Stimulated activated CD8-positive, alpha-beta memory T cell treated with anti-CD3 and anti-CD28 coated beads, Interleukin-4, amount 100 ng/mL, for 48 hours (primary cell): ENCODE results near the gene POLR2I.
"Not testable (repeated sequence)": the region's sequence is repeated elsewhere in the genome, so short reads cannot be mapped to it uniquely, and the experiment has no call there.

ENCODE experiments used
- DNase-seq: peaks from one replicate; pipeline ENCODE4 v3.0.0-alpha.2; 2020

Gene POLR2I

DNA sequence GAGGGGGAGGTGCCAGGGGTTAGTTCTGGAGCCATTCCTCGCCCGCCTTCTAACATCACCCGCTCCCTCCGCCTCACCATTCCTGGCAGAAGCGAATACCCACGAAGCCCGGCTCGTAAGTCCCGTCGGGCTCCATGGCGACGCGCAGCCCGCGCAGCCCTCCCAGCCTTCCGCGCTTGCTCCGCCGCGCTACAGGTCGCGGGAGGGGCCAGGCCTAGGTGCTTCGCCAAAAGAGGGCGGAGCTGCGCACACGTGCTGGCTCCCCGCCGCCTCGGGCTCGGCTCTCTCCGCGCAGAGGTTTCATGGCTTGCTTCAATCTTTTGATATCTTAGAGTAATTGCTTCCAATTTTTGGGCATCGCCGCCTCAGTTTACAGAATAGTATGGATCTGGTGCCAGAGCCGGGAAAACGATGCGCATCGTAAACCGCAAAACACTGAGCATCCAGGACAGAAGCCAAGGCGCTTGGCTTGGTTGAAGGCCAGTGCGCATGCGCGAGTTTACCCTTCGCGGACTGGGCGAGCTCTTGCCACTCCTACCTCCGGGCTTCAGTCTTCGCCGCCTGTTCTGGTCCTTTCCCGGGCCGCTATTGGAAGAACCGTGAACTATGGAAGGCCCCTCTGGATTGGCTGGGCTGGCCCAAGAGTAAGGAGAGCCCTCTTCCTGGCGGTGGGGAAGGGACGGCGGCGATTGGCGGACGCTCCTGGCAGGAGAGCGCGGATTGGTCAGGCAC lies at the start of gene POLR2I:
Gene POLR2I, minus strand, starts transcription at position 155 of the 732 bp plus-strand sequence. Its CDS starts 19 bp downstream, at position 136.
- DNase-seq, result peak; percentile 99

- DNase-seq, result no peak
Observed at GRCh38 chr19:36163813-36164212, 49.1 kb upstream of the POLR2I start.

- no peak for DNase-seq
Observed at GRCh38 chr19:36160821-36161596, 46.3 kb upstream of the POLR2I start.

- DNase-seq, result no peak
Observed at GRCh38 chr19:36153126-36153525, 38.5 kb upstream of the POLR2I start.

GRCh38 chr19:36152352-36153091 lies 37.8 kb upstream of the POLR2I start, which contains the start of gene COX7A1:
COX7A1 (minus strand) TSS chr19:36152447; CDS start chr19:36152407, 40 bp downstream.
- no peak for DNase-seq

- no peak for DNase-seq
Observed at GRCh38 chr19:36152019-36152351, 37.3 kb upstream of the POLR2I start.

DNA sequence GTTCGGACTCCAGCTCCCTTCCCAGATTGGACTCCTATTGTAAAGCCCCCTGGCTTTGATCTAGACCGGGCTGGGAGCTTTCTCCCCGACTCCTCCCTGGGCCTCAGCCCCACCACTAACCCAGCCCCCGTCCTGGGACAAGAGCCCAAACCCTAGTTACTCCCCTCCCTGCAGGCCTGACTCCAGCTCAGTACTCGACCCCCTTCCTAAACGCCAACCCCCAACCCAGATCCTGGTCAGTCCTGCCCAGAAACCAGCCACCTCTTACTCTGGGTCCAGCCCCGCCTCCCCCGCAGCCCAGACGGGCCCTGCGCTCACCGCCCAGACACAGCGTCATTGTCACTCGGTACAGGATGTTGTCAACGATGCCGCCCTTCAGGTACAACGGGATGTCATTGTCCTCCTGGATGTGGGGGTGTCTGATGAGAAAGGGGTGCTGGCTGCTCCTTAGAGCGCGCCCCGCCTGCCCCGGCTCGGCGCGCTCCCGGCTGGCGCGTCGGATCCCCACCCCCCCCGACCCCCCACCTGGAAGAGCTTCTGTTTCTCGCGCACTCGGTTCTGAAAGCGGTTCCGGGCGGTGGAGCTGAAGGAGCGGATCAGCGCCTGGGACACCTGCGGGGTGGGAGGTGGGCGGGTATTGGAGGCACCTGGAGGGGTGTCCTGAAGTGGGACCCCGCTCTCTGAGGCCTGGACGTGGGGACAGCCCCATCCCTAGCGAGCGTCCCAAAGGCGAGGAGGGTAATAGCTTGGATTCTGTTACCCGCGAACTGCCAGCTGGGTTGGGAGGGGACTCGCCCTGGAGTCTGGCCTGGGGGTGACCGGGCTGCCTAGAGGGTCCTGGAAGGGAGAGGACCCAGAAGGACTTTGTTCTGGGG lies 36.7 kb upstream of the POLR2I start:
- no peak for DNase-seq

DNA sequence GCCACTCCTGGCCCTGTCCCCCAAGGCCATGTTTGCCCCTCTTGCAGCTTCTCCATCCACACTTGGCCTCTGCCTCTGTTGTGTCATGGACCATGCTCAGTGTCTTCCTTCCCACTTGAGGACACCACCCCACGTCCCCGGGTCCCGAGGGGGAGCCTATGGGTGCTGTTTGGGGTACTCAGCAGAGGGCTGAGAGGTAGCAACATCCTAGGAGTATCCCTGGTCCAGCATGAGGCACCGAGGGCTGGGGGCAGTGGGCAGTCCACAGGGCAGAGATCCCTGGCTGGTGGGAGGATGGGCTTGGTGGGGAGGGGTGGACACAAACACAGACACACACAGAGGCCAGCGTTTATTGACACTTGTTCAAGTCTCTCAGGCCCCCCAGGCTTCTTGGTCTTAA lies 35.9 kb upstream of the POLR2I start:
- DNase-seq, result no peak

DNA sequence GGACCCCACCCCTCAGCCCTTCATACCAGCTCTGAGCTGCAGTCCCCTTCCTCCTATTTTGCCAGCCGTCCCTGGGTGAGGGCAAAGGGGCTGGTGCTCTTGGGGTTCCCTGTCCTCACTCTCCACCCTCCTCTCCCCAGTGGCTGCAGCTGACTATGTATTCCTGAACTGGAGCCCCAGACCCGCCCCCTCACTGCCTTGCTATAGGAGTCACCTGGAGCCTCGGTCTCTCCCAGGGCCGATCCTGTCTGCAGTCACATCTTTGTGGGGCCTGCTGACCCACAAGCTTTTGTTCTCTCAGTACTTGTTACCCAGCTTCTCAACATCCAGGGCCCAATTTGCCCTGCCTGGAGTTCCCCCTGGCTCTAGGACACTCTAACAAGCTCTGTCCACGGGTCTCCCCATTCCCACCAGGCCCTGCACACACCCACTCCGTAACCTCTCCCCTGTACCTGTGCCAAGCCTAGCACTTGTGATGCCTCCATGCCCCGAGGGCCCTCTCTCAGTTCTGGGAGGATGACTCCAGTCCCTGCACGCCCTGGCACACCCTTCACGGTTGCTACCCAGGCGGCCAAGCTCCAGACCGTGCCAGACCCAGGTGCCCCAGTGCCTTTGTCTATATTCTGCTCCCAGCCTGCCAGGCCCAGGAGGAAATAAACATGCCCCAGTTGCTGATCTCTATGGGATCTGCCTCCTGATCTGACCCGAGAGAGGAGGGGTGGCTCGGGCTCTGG lies 35.2 kb upstream of the POLR2I start:
- no peak for DNase-seq

- DNase-seq, result no peak
Observed at GRCh38 chr19:36144624-36145023, 29.9 kb upstream of the POLR2I start.

- DNase-seq, result no peak
Observed at GRCh38 chr19:36142496-36142895, 27.8 kb upstream of the POLR2I start.

DNA sequence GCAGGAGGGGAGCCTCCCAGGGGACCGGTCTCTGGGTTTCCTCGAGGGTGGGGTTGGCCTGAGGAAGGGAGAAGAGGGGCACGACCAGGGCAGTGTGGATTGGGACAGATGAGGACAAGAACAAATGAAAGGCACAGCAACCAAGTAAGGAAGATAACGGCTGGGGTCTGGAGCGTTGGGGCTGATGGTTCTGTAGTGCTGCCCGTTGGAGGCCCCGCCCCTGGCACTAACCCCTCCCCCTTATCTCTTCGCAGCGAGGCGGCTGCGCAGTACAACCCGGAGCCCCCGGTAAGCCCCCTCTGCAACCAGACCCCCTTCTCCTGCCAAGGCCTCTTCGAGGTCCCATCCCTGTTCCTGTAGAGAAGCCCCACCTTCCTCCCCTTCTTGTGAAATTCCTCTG lies 27.4 kb upstream of the POLR2I start:
- no peak for DNase-seq

DNA sequence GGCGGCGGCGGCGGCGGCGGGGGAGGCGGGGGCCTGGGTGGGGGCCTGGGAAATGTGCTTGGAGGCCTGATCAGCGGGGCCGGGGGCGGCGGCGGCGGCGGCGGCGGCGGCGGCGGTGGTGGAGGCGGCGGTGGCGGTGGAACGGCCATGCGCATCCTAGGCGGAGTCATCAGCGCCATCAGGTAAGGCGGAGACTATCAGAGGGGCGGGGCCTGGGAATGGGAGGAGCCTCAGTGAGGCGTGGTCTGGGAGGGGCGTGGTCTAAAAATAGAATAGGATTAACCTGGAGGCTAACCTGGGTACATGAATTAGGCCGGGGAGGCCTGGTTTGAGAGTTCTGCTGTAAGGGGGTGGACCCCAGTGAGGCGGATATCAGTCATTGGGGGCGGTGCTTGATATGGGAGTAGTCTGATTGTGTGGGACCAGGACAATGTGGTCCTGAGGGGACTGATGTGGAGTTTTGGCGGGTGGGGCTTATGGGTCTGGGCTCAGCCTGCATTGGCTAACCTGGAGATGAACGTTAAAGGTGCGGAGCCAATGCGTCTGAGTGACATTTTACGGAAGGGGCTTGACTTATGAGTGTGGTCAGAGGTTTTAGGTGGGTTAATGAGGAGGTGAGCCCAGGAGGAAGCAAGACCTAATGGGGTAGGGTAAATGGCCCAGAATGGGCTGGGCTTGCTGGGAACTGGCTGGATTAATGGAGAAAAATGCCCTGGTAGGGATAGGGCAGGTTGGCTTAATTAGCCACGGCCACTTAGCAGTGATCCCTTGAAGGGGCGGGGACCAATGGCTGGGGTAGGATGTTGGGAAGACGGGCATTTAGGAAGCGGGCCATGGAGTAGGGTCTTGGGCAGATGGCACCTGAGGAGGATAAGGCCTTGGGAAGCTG lies 26.6 kb upstream of the POLR2I start:
- peak; percentile 98 for DNase-seq

- peak; percentile 70 for DNase-seq
Observed at GRCh38 chr19:36140304-36141038, 25.8 kb upstream of the POLR2I start.

DNA sequence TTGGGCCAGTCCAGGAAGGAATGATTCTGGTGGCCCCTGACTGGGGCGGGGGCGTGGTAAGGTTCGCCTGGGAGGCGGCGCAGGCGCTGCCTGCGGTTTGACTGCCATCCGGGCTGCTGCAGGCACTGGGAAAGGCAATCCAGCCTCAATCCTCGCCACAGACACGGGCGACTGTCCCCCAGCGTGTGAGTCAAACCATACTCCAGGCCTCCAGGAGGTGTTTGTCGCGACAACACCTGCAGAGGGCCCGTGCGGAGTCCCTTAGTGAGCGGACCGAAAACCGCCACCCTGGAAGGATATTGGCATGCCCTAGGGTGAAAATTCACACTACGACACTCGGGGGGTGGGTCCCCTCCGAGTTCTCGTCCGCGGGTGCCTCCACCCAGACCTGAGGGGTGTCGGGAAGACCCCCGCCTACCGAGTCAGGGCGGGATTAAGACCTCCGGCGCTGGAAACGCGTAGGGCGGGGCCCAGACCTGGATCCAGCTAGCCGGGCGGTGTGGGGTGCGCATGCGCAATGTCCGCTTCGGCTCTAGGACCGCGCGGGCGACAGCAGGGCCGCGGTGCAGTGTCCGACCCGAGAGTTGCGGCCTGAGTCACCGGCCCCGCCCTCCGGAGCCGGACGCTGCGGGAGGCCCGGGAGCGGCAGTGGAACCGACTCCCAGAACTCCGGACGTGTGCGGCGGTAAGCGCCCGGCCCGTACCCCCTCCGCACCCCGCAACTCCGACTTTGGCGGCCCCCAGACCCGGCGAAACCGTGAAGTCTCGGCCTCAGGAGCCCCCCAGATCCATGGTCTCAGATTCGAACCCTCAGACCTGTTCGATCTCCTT lies 25.0 kb upstream of the POLR2I start, which contains the start of gene CAPNS1:
Gene CAPNS1, plus strand, starts transcription at position 594 of the 831 bp plus-strand sequence. CDS start 946 bp downstream, outside the sequence.
- peak; percentile 96 for DNase-seq

DNA sequence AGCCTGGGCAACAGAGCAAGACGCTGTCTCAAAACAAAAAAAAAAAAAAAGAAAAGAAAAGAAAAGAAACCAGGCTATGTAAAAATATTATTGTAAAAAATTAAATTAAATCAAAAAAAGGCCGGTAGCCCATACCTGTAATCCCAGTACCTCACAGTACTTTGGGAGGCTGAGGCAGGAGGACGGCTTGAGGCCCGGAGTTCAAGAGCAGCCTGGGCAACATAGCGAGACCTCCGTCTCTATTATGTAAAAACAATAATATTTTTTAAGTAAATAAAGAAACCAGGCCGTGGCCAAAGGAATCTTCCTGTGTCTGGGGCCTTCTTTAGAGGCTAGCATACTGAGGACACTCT lies 24.4 kb upstream of the POLR2I start:
- no peak for DNase-seq

- no peak for DNase-seq
Observed at GRCh38 chr19:36136964-36137686, 22.4 kb upstream of the POLR2I start.

DNA sequence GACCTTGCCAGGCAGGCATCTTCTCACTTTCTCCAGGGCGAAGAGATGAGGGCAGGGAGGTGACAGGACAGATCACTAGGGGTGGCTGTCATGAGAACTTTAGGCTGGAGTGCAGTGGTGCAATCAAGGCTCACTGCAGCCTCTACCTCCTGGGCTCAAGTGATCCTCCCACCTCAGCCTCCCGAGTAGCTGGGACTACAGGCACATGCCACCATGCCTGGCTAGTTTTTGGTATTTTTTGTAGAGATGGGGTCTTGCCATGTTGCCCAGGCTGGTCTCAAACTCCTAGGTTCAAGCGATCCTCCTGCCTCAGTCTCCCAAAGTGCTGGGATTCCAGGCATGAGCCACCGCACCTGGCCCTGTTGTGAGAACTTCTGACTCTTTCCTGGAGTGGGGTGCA lies 20.2 kb upstream of the POLR2I start:
- DNase-seq, result not testable (repeated sequence)
